C4-2B (cell line): ENCODE data around the gene SCYGR7.
"Not testable (repeated sequence)": the region's sequence is repeated elsewhere in the genome, so short reads cannot be mapped to it uniquely, and the experiment has no call there.

Experiments
- ZFX ChIP-seq: fragments of 450-650 bp; IDR thresholded peaks from 2 replicates; pipeline ENCODE4 v1.6.1; 2017
- TF ChIP-seq, protein P1 (sequence below): fragments of 450-650 bp; conservative IDR thresholded peaks from 2 replicates; pipeline ENCODE4 v1.5.1; 2017; ENCODE audit warnings: mild to moderate bottlenecking

GRCh38 chr2:227740705-227741104, 12.6 kb downstream of the SCYGR7 start:
- TF ChIP-seq, protein P1, sequence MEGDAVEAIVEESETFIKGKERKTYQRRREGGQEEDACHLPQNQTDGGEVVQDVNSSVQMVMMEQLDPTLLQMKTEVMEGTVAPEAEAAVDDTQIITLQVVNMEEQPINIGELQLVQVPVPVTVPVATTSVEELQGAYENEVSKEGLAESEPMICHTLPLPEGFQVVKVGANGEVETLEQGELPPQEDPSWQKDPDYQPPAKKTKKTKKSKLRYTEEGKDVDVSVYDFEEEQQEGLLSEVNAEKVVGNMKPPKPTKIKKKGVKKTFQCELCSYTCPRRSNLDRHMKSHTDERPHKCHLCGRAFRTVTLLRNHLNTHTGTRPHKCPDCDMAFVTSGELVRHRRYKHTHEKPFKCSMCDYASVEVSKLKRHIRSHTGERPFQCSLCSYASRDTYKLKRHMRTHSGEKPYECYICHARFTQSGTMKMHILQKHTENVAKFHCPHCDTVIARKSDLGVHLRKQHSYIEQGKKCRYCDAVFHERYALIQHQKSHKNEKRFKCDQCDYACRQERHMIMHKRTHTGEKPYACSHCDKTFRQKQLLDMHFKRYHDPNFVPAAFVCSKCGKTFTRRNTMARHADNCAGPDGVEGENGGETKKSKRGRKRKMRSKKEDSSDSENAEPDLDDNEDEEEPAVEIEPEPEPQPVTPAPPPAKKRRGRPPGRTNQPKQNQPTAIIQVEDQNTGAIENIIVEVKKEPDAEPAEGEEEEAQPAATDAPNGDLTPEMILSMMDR = peak; percentile 34
- not testable (repeated sequence) for TF ChIP-seq ZFX
